GM18519 (cell line): ENCODE data around the gene GALR3.

Experiments
- ATAC-seq: cut with Tn5 transposase; IDR thresholded peaks from one replicate; pipeline ENCODE4 v1.9.1; 2021; ENCODE audit warnings: mild to moderate bottlenecking, moderate library complexity; ENCODE audit not compliant: unreplicated experiment, low FRiP score

GALR3 gene

DNA sequence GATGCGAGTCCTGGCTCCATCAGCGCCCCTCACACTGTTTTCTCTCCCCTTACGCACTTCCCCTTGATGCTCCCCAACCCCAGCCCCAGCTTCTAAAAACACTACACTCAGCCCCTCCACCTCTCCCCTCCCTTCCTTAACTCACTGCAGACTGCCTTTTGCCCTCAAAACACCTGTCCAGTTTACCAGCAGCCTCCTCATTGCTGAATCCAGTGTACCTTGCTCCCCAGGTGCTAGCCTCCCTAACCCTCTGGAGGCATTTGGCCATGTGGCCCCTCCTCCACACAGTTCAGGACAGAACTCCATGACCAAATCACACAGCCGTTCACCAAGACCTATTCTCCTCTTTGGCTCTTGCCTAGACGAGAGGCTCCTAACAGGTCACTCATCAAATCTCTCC is 2.8 kb upstream of the GALR3 start:
- no peak for ATAC-seq

- ATAC-seq: no peak
Measured at GRCh38 chr22:37822079-37822833, 926 bp upstream of the GALR3 start.

DNA sequence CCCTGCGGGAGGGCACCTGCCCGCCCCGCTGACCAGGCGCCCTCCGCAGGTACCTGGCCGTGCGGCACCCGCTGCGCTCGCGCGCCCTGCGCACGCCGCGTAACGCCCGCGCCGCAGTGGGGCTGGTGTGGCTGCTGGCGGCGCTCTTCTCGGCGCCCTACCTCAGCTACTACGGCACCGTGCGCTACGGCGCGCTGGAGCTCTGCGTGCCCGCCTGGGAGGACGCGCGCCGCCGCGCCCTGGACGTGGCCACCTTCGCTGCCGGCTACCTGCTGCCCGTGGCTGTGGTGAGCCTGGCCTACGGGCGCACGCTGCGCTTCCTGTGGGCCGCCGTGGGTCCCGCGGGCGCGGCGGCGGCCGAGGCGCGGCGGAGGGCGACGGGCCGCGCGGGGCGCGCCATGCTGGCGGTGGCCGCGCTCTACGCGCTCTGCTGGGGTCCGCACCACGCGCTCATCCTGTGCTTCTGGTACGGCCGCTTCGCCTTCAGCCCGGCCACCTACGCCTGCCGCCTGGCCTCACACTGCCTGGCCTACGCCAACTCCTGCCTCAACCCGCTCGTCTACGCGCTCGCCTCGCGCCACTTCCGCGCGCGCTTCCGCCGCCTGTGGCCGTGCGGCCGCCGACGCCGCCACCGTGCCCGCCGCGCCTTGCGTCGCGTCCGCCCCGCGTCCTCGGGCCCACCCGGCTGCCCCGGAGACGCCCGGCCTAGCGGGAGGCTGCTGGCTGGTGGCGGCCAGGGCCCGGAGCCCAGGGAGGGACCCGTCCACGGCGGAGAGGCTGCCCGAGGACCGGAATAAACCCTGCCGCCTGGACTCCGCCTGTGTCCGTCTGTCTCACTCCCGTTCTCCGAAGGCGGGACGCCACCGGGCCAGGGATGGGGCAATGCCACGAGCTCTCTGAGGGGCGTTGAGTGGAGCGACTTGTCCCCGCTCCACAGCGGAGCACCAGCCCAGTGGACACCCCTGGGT is 1.8 kb downstream of the GALR3 start:
- ATAC-seq: no peak

- no peak for ATAC-seq
Measured at GRCh38 chr22:37827056-37827455, 3.9 kb downstream of the GALR3 start.

- ATAC-seq: no peak
Measured at GRCh38 chr22:37830093-37830842, 7.1 kb downstream of the GALR3 start.

DNA sequence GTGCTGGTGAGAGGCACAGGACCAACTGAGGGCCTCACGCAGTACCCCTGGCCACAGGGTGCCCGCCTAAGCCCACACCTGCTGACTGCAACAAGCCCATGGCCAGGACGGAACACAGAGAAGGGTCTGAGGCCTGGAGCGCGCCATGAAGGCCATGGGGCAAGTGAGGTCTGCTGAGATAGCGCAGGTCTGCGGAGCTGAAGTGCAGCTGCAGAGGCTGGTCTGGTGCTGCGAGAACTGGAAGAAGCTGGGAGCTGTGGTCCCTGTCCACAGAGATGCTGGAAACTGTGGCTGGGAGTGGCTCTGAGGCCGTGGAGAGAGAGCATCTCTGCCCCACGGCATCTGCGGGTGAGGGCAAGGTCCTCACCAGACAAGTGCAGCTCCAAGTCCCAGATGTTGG is 8.3 kb downstream of the GALR3 start:
- ATAC-seq: no peak

- no peak for ATAC-seq
Measured at GRCh38 chr22:37832022-37832857, 9.1 kb downstream of the GALR3 start.

DNA sequence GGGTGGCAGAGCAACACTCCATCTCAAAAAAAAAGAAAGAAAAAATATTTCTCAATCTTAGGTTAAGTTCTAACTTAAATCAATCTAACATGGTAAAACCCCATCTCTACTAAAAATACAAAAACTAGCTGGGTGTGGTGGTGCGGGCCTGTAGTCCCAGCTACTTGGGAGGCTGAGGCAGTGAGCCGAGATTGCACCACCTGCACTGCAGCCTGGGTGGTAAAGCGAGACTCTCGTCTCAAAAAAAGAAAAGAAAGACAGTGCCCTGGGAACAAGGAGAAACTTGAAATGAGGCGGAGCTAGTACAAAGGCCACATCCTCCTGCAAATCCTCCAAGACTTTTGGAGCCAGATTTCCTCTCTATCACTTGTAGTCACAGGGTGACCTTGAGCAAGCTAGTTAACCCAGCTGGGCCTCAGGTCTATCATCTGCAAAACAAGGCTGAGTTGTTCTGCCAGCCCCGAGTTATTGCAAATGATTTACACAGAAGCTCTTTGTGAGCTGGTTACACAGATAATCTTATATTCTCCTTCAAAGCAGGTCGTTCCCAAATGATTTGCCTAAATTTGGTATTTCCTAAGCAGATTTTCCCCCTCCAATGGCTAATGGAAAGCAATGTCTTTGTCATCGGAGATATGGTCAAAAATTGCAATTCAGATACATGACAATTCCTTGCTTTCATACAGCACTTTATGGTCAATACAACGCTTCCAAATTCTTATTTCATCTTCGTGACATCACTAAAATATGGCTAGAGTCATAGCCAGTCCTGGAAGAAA is 19.0 kb downstream of the GALR3 start:
- ATAC-seq: no peak

DNA sequence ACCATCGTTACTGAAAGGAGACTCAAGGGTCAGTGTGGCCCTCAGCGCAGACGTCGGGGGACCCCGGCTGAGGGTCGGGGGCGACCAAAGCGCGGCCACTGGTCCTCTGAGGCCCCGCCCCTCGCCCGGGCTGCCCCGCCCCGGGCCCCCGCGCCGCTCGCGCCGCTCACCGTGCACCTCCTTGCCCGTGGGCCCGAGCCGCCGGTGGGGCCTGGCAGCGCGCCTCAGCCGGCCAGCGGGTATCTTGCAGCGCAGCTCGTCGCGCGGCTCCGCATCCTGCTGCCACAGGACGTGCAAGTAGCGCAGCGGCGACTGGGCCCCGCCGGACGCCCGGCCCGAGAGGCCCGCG is 20.5 kb downstream of the GALR3 start:
- ATAC-seq: peak; percentile 28

DNA sequence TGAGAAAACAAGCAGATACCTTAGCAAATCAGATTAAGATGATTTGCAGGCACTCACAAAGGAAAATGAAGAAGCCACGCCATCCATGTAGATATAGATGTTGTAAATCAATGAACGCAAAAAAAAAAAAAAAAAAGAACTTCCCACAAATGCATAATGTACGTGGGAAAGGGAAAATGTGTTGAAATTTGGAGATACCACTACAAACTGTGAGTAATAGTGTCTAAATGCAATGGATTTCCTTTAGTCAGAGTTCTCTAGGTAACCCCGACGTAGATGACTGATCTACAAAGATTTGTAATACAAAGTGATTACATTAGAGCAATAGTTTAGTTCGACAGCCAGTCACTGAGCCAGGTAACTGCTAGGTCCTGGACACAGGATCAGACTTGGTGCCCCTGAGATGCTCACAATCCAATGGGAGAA is 21.7 kb downstream of the GALR3 start:
- no peak for ATAC-seq

- no peak for ATAC-seq
Measured at GRCh38 chr22:37846433-37846832, 23.3 kb downstream of the GALR3 start.

DNA sequence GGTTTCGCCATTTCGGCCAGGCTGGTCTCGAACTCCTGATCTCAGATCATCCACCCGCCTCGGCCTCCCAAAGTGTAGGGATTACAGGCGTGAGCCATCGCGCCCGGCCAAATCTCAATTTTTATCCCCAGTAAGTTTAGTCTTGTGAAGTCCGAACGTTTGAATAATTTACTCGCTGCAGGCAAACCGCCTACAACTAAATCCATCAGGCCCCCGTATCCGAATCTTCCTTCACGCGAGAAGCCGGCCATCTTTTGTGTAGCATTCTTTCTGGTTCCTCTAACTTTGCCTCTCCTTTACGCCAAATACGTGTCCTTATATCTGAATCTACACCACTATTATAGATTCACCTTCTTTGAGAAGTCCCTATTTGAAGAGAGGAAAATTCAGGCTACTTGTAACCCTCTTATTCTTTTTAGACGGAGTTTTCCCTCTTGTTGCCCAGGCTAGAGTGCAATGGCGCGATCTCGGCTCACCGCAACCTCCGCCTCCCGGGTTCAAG is 25.5 kb downstream of the GALR3 start:
- ATAC-seq: no peak

- peak; percentile 52 for ATAC-seq
Measured at GRCh38 chr22:37849089-37849751, 26.0 kb downstream of the GALR3 start, which contains the start of gene EIF3L. TSS of gene EIF3L (plus strand) at chr22:37849419. CDS start at chr22:37849450, 31 bp downstream.

GRCh38 chr22:37850801-37851200 is 27.6 kb downstream of the GALR3 start:
- no peak for ATAC-seq

DNA sequence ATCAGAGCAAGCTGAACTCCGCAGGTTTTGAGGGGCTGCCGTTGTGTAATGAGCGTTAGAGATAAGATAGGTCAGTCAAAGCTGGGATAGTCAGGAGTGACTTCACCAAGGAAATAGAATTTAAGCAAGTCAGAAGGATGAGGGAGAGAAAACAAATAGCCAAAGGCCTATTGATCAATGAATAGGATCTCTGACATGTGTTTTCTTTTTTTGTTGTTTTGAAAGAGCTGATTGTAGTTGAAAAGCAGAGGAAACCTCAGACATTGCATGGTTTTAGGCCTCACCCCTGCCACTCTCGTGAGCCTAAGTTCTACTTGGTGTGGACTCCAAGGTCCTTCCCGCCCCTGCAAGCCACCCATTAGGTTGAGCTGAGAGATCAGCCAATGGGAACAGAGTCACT is 29.2 kb downstream of the GALR3 start:
- no peak for ATAC-seq

DNA sequence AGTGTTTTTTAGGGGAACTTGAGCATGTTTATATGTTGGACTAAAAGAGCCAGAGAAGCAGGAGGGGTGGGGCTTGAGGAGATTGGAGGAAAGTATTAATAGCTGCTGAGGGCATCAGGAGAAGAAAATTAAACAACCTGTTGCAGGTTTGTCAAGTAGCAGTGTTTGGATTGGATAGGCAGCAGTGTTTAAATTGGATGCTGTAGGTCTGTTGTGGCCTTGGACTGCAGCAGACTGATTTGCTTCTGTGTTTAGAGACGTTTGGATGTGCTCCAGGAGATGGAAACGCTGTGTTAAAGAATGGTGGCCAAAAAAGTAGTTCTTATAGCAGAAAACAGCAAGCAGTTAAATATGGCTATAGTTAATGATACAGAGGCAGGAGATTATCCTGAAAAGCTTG is 31.8 kb downstream of the GALR3 start:
- ATAC-seq: no peak

DNA sequence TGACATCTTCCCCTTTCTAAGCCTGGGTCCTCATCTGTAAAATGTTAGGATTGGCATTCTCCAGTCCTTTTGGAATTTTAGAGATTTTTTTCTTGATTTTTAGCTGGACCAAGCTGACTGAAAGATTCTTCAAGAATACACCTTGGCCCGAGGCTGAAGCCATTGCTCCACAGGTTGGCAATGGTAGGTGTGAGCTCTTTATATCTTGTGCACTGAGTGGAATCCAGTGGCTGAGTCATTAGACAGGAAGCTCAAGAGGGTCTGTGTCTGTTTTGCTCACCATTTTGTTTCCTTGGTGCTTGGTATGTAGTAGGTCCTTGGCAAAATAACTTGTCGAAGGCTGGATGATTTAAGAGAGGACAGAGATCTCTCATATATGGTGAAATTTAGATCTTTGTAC is 32.3 kb downstream of the GALR3 start:
- ATAC-seq: no peak

GRCh38 chr22:37860796-37861421 is 37.7 kb downstream of the GALR3 start:
- ATAC-seq: no peak
